GM13977 (cell line): ENCODE results near the gene PRG3.

Experiments
- DNase-seq: peaks from one replicate; pipeline ENCODE4 v3.0.0; 2012; ENCODE audit warnings: low spot score
- in situ Hi-C: fragments of 300-500 bp; cut with MboI; formaldehyde crosslinking; loops from one replicate; pipeline ENCODE4 v1.12.0; 2022; ENCODE audit warnings: low sequenced_read_pairs, low pct_unique_long_range_greater_than_20kb, mixed read lengths, inconsistent platforms; ENCODE audit not compliant: unreplicated experiment
- TF ChIP-seq, protein P1 (sequence below): IDR thresholded peaks from 2 replicates; pipeline ENCODE4 v1.5.1; 2012; ENCODE audit warnings: mild to moderate bottlenecking, control low read depth; ENCODE audit not compliant: insufficient read depth; ENCODE audit errors: extremely low read depth, missing control alignments

PRG3 gene

DNA sequence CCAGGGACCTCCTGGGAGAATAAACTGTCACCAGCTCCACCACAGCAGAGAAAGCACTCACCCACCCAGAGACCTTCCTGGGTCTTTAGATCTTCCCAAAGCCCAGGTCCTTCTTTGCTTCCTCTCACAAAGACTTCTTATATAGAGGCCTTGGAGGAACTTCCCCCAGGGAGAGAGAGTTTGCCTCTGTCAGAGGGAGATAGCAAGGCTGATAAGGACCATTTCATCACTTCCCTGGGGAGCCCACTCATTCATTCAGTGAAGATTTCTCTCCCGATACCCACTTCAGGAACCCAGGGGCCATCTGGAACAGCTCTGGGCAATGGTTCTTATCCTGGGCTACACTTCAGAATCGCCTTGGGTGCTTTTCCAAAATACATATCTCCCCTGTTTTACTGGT lies 9.6 kb upstream of the PRG3 start, which contains the start of gene PRG2:
PRG2 (minus strand) TSS at position 116 of the 400 bp plus-strand sequence. CDS start 706 bp downstream, outside the sequence.
- in situ Hi-C loops, result no loop called here
- TF ChIP-seq, protein P1, sequence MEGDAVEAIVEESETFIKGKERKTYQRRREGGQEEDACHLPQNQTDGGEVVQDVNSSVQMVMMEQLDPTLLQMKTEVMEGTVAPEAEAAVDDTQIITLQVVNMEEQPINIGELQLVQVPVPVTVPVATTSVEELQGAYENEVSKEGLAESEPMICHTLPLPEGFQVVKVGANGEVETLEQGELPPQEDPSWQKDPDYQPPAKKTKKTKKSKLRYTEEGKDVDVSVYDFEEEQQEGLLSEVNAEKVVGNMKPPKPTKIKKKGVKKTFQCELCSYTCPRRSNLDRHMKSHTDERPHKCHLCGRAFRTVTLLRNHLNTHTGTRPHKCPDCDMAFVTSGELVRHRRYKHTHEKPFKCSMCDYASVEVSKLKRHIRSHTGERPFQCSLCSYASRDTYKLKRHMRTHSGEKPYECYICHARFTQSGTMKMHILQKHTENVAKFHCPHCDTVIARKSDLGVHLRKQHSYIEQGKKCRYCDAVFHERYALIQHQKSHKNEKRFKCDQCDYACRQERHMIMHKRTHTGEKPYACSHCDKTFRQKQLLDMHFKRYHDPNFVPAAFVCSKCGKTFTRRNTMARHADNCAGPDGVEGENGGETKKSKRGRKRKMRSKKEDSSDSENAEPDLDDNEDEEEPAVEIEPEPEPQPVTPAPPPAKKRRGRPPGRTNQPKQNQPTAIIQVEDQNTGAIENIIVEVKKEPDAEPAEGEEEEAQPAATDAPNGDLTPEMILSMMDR, result no peak
- no peak for DNase-seq

GRCh38 chr11:57387289-57388030 lies 6.5 kb upstream of the PRG3 start:
- DNase-seq, result no peak
- in situ Hi-C loops, result no loop called here
- TF ChIP-seq, protein P1, result no peak

- in situ Hi-C loops, result no loop called here
- TF ChIP-seq, protein P1, result no peak
- no peak for DNase-seq
Measured at GRCh38 chr11:57386178-57386940, 5.4 kb upstream of the PRG3 start.

DNA sequence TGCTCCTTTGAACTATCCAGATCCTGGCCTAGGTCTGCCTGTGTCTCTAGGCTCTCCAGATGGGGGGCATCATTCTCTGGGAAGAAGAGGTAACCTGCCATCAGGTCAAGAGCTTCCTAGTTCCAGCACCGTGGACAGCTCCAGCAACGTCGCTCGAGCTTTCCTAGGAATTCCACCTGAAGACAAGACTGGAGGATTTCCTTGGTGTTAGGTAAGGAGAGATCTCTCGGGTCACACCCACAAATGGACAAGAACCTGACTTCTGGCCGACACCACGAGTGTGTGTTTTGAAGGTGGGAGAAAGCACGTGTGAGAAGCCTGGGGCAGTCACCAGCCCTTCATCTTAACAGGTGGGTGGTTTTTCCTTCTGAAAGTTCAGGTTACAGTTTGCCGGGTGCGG lies 1.2 kb downstream of the PRG3 start:
- TF ChIP-seq, protein P1, result no peak
- no peak for DNase-seq
- in situ Hi-C loops, result no loop called here

GRCh38 chr11:57378186-57378585 lies 2.8 kb downstream of the PRG3 start:
- in situ Hi-C loops, result no loop called here
- DNase-seq, result no peak
- TF ChIP-seq, protein P1, result no peak

GRCh38 chr11:57377107-57377506 lies 3.8 kb downstream of the PRG3 start:
- TF ChIP-seq, protein P1, result no peak
- no peak for DNase-seq
- in situ Hi-C loops, result no loop called here
